Stimulated activated naive CD8-positive, alpha-beta T cell treated with anti-CD3 and anti-CD28 coated beads, Interleukin-15, Interleukin-2, amounts not matched to agents 100 U/mL and 50 U/mL, for 24 hours (primary cell): ENCODE results near the gene CERS6.
"Not testable (repeated sequence)": the region's sequence is repeated elsewhere in the genome, so short reads cannot be mapped to it uniquely, and the experiment has no call there.

Experiments
- ATAC-seq: fragments of 150-1000 bp; cut with Tn5 transposase; one replicate; pipeline ENCODE4 v1.10.0; 2021
- DNase-seq: peaks from one replicate; pipeline ENCODE4 v3.0.0; 2021

The CERS6 gene

GRCh38 chr2:168455645-168456520 is at the start of gene CERS6:
TSS of gene CERS6 (plus strand) at chr2:168456272. CDS start at chr2:168456449, 177 bp downstream.
- DNase-seq (peak; percentile 92), ATAC-seq (peak; percentile 93)

GRCh38 chr2:168412301-168412700 is 43.8 kb upstream of the CERS6 start:
- DNase-seq, ATAC-seq: not testable (repeated sequence)

- DNase-seq, ATAC-seq: not testable (repeated sequence)
These were observed 43.0 kb upstream of the CERS6 start for GRCh38 chr2:168413101-168413500.

GRCh38 chr2:168416555-168416954 is 39.5 kb upstream of the CERS6 start:
- no peak for ATAC-seq
- DNase-seq: no peak

- DNase-seq (no peak), ATAC-seq (no peak)
These were observed 33.5 kb upstream of the CERS6 start for GRCh38 chr2:168422584-168422983.

- DNase-seq (no peak), ATAC-seq (no peak)
These were observed 31.7 kb upstream of the CERS6 start for GRCh38 chr2:168424112-168424951.

- DNase-seq (no peak), ATAC-seq (no peak)
These were observed 31.1 kb upstream of the CERS6 start for GRCh38 chr2:168424971-168425370.

- no peak for ATAC-seq
These were observed 29.2 kb upstream of the CERS6 start for GRCh38 chr2:168426861-168427260.

GRCh38 chr2:168427451-168427850 is 28.6 kb upstream of the CERS6 start:
- no peak for ATAC-seq
- no peak for DNase-seq

More at GRCh38 chr2:168426861-168427260, 29.2 kb upstream of the CERS6 start:
- DNase-seq: no peak

- no peak for DNase-seq
- ATAC-seq: no peak
These were observed 27.6 kb upstream of the CERS6 start for GRCh38 chr2:168428431-168428830.

GRCh38 chr2:168429988-168430387 is 26.1 kb upstream of the CERS6 start:
- ATAC-seq: no peak
- DNase-seq: no peak

GRCh38 chr2:168430431-168430830 is 25.6 kb upstream of the CERS6 start:
- DNase-seq: no peak

GRCh38 chr2:168431301-168432024 is 24.6 kb upstream of the CERS6 start:
- DNase-seq (no peak), ATAC-seq (no peak)

More at GRCh38 chr2:168430431-168430830, 25.6 kb upstream of the CERS6 start:
- no peak for ATAC-seq

- DNase-seq (no peak), ATAC-seq (peak; percentile 25)
These were observed 24.0 kb upstream of the CERS6 start for GRCh38 chr2:168432100-168432499.

GRCh38 chr2:168432565-168433186 is 23.4 kb upstream of the CERS6 start:
- ATAC-seq (peak; percentile 68), DNase-seq (no peak)

- ATAC-seq: no peak
- DNase-seq: no peak
These were observed 22.5 kb upstream of the CERS6 start for GRCh38 chr2:168433527-168433926.

GRCh38 chr2:168434146-168434545 is 21.9 kb upstream of the CERS6 start:
- ATAC-seq (no peak), DNase-seq (no peak)

- DNase-seq (no peak), ATAC-seq (no peak)
These were observed 19.2 kb upstream of the CERS6 start for GRCh38 chr2:168436840-168437239.

GRCh38 chr2:168438553-168438952 is 17.5 kb upstream of the CERS6 start:
- DNase-seq: no peak
- no peak for ATAC-seq

- ATAC-seq (no peak), DNase-seq (no peak)
These were observed 16.5 kb upstream of the CERS6 start for GRCh38 chr2:168439536-168439935.

- DNase-seq (no peak), ATAC-seq (no peak)
These were observed 14.7 kb upstream of the CERS6 start for GRCh38 chr2:168441214-168441872.
